NT2/D1 (cell line): ENCODE data around the gene PTPRT.

Source experiments
- DNase-seq: peaks from one replicate; pipeline ENCODE4 v3.0.0-alpha.2; 2011; ENCODE audit warnings: low read depth, low spot score
- H3K27me3 ChIP-seq: 2 replicates; pipeline ENCODE4 v1.6.0; 2011; ENCODE audit warnings: mild to moderate bottlenecking; ENCODE audit not compliant: insufficient read length, insufficient read depth
- H3K36me3 ChIP-seq: 2 replicates; pipeline ENCODE4 v1.6.1; 2011; ENCODE audit warnings: mild to moderate bottlenecking, low read length, mixed read lengths; ENCODE audit not compliant: insufficient read depth, insufficient read length
- H3K4me1 ChIP-seq: 2 replicates; pipeline ENCODE4 v1.5.1; 2011; ENCODE audit not compliant: insufficient read depth, insufficient read length
- H3K4me3 ChIP-seq: 2 replicates; pipeline ENCODE4 v1.5.1; 2011; ENCODE audit warnings: low read depth; ENCODE audit not compliant: insufficient read length
- H3K9ac ChIP-seq: 2 replicates; pipeline ENCODE4 v1.6.0; 2011; ENCODE audit warnings: low read depth; ENCODE audit not compliant: insufficient read length
- H3K9me3 ChIP-seq: 2 replicates; pipeline ENCODE4 v1.5.1; 2011; ENCODE audit warnings: mild to moderate bottlenecking, low read length; ENCODE audit not compliant: insufficient read depth
- SUZ12 ChIP-seq: IDR thresholded peaks from 2 replicates; pipeline ENCODE4 v1.6.1; 2011; ENCODE audit not compliant: insufficient read length, insufficient read depth; ENCODE audit errors: extremely low read depth
- YY1 ChIP-seq: IDR thresholded peaks from 2 replicates; pipeline ENCODE4 v1.6.1; 2011; ENCODE audit not compliant: insufficient read length, insufficient read depth
- ZNF274 ChIP-seq: IDR thresholded peaks from 2 replicates; pipeline ENCODE4 v1.6.1; 2011; ENCODE audit warnings: mild to moderate bottlenecking, low read depth, low read length

Gene PTPRT

DNA sequence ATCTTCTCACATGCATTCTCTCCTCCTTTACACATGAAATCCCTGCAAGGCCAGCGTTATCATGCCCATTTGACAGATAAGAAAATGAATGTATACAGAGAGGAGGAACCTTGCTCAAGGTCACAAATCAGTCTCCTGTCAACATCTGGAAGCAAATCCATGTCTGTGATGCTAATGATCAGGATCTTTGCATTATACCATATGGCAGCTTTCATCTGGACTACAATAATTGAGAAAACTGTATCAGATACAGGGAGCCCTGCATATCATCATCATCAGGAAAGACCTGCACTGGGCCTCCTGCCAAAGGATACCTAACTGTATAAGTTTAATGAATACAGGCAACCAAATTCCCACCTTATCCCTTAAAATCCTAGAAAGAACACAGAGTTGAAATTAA lies 213.7 kb downstream of the PTPRT start:
- Histone ChIP-seq H3K9ac (no peak overlapping the region), H3K4me3 (no peak overlapping the region), H3K4me1 (no peaks in the 10 kb centered on the region), H3K27me3 (no peaks in the 10 kb centered on the region), H3K36me3 (no peaks in the 10 kb centered on the region), H3K9me3 (peaks cover 7% of the 10 kb centered on the region; the same call in 1 of the 2 replicates)
- no peak for DNase-seq
- no peak for TF ChIP-seq YY1
- TF ChIP-seq ZNF274: no peak
- no peak for TF ChIP-seq SUZ12

DNA sequence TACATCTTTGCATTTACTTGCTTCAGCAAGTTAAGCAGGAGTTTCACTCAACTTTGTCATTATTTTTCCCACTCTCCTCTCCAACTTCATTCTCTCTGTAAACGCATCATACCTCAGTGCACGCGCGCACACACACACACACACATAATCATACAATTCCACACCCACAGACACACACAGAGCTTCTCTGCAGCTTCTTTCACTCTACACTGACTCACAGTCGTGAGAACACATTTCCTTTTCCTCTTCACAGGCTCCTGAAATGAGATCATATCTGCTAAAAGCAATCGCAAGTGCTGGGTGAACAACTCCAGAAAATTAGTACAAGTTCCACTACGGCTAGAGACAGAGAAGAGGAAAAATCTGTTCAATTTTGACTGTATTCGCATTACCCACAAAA lies 215.4 kb downstream of the PTPRT start:
- Histone ChIP-seq H3K9ac (no peak overlapping the region), H3K9me3 (peaks cover 7% of the 10 kb centered on the region; the same call in 1 of the 2 replicates), H3K4me3 (no peak overlapping the region), H3K27me3 (no peaks in the 10 kb centered on the region), H3K36me3 (no peaks in the 10 kb centered on the region), H3K4me1 (no peaks in the 10 kb centered on the region)
- no peak for DNase-seq
- TF ChIP-seq ZNF274 (no peak), SUZ12 (no peak), YY1 (no peak)

DNA sequence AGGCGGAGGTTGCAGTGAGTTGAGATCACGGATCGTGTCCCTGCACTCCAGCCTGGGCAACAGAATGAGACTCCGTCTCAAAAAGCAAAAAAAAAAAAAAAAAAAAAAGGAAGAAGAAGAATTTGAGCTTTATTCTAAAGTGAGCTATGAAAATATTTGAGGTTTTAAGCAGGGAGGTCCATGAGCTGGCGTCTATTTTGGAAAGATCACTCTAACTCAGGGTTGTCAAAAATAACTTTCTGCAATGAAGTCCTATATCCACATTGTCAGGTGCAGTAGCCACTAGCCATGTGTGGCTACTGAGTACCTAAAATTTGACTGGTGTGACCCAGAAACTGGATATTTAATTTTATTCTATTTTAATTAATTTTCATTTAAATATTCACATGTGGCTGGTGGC lies 217.1 kb downstream of the PTPRT start:
- TF ChIP-seq ZNF274: no peak
- TF ChIP-seq YY1: no peak
- TF ChIP-seq SUZ12: no peak
- Histone ChIP-seq H3K27me3 (no peaks in the 10 kb centered on the region), H3K9ac (no peak overlapping the region), H3K4me3 (no peak overlapping the region), H3K4me1 (no peaks in the 10 kb centered on the region), H3K9me3 (0 out of 2 replicates have a peak, but pooled peaks cover 7% of the 10 kb centered on the region), H3K36me3 (no peaks in the 10 kb centered on the region)
- DNase-seq: no peak

DNA sequence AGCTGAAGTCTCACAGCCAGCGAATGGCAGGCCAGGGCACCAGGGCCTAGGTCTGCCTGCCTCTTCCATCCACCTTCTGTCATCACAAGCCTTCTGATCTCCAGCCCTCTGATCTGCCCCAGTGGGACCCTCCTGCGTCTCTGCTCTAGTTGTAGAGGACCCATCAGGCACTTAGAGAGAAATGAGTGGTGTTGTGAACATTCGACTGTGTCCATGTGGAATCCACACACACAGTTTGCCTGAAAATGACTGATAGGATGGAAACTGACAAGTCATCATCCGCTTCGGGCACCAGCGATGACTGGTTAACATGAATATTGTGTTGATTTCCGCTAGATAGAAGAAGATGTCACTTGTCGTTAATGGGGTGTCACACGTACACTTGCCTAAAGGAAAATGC lies 221.0 kb downstream of the PTPRT start:
- no peaks in the 10 kb centered on the region for H3K4me1 ChIP-seq
- H3K9me3 ChIP-seq: 0 out of 2 replicates have a peak, but pooled peaks cover 7% of the 10 kb centered on the region
- DNase-seq: no peak
- no peak overlapping the region for H3K4me3 ChIP-seq
- H3K9ac ChIP-seq: no peak overlapping the region
- TF ChIP-seq ZNF274 (no peak), SUZ12 (no peak)
- no peaks in the 10 kb centered on the region for H3K27me3 ChIP-seq
- no peaks in the 10 kb centered on the region for H3K36me3 ChIP-seq

DNA sequence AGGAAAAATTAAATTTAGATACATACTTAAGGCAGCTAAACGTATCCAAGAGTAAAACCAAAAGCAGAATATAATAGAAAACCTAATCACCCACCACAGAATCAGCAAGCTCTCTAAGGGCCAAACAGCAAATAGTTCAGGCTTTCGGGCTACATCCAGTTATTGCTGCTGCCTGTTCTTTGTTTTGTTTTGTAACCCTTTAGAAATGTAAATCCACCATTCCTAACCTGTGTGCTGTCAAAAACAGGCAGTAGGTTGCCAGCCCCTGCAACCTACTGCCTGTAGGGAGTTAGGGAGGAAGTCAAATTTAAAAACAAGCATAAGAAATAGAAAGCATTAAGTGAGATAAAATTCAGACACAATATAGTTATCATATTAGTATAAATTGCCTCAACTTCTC lies 225.9 kb downstream of the PTPRT start:
- Histone ChIP-seq H3K27me3 (no peaks in the 10 kb centered on the region), H3K9me3 (peaks cover 21% of the 10 kb centered on the region), H3K4me3 (no peak overlapping the region), H3K9ac (no peak overlapping the region), H3K4me1 (no peaks in the 10 kb centered on the region), H3K36me3 (no peaks in the 10 kb centered on the region)
- peak; percentile 46 for DNase-seq
- no peak for TF ChIP-seq ZNF274
- no peak for TF ChIP-seq SUZ12
- no peak for TF ChIP-seq YY1

DNA sequence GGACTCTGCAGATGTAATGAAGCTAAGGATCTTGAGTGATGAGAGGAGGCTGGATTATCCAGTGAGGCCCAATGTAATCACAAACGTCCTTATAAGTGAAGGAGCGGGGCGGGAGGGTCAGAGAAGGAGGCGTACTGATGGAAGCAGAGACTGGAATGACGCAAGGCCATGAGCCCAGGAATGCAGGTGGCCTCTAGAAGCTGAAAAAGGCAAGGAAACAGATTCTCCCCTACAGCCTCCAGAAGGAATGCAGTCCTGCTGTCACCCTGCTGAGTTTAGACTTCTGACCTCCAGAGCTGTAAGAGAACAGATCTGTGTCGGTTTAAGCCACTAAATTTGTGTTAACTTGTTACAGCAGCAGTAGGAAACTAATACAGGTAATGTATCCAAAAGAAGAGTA lies 227.9 kb downstream of the PTPRT start:
- no peak for DNase-seq
- no peaks in the 10 kb centered on the region for H3K36me3 ChIP-seq
- H3K9me3 ChIP-seq: peaks cover 18% of the 10 kb centered on the region
- no peaks in the 10 kb centered on the region for H3K27me3 ChIP-seq
- TF ChIP-seq ZNF274 (no peak), YY1 (no peak), SUZ12 (no peak)
- no peaks in the 10 kb centered on the region for H3K4me1 ChIP-seq
- H3K9ac ChIP-seq: no peak overlapping the region
- H3K4me3 ChIP-seq: no peak overlapping the region

DNA sequence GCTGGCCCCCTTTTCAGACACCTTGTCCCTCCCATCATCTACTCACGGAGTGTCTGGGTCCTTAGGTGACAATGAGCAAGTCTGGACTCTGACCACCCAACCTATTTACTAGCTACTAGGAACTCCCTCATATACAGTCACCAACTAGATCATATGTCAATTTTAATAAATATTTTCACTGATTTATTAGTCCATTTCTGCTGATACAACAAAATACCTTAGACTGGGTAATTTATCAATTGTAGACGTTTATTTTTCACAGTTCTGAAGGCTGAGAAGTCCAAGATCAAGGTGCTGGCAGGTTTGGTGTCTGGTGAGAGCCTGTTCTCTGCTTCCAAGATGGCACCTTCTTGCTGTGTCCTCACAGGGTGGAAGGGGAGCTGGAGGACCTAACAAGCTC lies 229.7 kb downstream of the PTPRT start:
- TF ChIP-seq YY1 (no peak), ZNF274 (no peak), SUZ12 (no peak)
- H3K9me3 ChIP-seq: peaks cover 24% of the 10 kb centered on the region
- H3K9ac ChIP-seq: no peak overlapping the region
- H3K36me3 ChIP-seq: no peaks in the 10 kb centered on the region
- H3K27me3 ChIP-seq: no peaks in the 10 kb centered on the region
- H3K4me1 ChIP-seq: no peaks in the 10 kb centered on the region
- H3K4me3 ChIP-seq: no peak overlapping the region
- DNase-seq: no peak

DNA sequence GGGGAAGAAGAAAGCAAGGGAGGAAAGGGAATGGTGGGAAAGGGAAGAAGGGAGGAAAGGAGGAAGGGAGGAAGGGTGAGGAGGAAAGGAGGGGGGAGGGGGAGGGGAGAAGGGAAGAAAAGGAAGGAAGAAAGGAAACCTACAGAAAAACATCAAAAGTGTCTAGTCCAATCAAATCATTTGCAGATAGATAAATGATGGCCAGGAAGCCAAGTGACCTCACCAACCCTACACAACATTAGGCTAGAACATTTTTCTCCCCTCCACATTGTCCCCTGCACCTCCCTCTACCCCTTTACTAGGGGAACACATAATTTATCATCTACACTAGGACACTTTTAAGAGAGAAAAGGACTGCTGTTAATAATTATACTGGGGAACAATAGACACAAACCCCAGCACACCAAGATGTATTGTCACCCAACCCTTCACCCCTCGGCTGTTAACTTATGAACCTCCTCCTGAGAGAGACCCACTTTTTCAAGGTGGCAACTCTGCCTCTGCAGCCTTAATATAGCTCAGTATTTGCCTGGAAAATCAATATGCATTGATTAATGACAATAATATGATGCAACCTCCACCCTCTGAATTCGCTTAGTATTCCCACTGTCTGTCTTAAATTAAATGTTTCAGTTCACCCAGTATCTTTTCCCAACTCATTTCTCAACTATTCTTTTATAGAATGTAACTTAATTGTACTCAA lies 231.2 kb downstream of the PTPRT start:
- H3K36me3 ChIP-seq: no peaks in the 10 kb centered on the region
- no peaks in the 10 kb centered on the region for H3K4me1 ChIP-seq
- TF ChIP-seq SUZ12 (no peak), ZNF274 (no peak), YY1 (no peak)
- no peaks in the 10 kb centered on the region for H3K27me3 ChIP-seq
- H3K4me3 ChIP-seq: no peak overlapping the region
- DNase-seq: no peak
- H3K9ac ChIP-seq: no peak overlapping the region
- H3K9me3 ChIP-seq: peaks cover 24% of the 10 kb centered on the region
